ENCODE results near the gene LIPI.

Gene LIPI

DNA sequence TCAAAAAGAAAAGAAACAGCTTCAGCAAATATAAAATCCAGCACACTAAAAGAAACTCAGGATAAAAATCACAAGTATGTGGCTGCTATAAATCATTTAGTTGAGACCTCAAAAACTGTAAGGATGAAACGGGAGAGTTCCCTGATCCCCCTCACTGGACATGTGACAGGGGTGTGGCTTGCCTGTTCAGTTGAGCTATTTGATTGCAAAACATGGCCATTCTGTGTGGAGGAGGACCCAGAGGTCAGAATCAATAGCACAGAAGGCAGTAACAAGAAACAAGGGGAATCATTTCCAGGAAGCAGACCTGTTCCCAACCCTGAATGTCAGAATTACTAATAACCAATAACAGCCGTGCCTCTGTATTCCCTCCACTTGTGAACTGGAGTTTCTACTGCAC, 33.1 kb upstream of the LIPI start:
- no peak for DNase-seq (ENCODE audit: low read depth)
- TF ChIP-seq POLR2A (IDR thresholded peaks at IDR 0.05; ENCODE audit: extremely low read depth, insufficient read length) (no peak), MYC (IDR thresholded peaks at IDR 0.05; ENCODE audit: low read depth, low read length) (no peak)
- TF ChIP-seq, protein P1, sequence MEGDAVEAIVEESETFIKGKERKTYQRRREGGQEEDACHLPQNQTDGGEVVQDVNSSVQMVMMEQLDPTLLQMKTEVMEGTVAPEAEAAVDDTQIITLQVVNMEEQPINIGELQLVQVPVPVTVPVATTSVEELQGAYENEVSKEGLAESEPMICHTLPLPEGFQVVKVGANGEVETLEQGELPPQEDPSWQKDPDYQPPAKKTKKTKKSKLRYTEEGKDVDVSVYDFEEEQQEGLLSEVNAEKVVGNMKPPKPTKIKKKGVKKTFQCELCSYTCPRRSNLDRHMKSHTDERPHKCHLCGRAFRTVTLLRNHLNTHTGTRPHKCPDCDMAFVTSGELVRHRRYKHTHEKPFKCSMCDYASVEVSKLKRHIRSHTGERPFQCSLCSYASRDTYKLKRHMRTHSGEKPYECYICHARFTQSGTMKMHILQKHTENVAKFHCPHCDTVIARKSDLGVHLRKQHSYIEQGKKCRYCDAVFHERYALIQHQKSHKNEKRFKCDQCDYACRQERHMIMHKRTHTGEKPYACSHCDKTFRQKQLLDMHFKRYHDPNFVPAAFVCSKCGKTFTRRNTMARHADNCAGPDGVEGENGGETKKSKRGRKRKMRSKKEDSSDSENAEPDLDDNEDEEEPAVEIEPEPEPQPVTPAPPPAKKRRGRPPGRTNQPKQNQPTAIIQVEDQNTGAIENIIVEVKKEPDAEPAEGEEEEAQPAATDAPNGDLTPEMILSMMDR (IDR thresholded peaks at IDR 0.05; ENCODE audit: low read depth, low read length) = no peak
- TF ChIP-seq, protein P2, sequence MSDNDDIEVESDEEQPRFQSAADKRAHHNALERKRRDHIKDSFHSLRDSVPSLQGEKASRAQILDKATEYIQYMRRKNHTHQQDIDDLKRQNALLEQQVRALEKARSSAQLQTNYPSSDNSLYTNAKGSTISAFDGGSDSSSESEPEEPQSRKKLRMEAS (IDR thresholded peaks at IDR 0.05; ENCODE audit: low read depth, low read length) = no peak

DNA sequence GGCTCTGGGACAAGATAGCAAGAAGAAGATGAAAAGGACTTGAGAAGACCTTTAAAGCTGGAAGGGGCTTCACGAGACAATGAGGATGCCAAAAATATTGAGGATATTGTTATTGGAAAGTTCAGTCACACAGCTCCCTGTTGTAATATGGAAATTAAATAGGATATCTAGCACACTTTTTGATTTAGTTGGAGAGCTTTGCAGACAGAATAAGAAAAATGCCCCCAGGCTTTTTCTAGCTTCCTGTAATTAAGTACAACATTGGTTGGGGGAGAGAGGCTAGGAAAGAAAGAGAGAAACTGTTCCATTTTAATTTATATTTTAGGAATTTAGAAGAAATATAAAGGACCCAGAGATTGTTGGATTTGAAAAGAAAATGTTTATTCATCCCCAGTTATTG, 32.7 kb upstream of the LIPI start:
- no peak overlapping the region for H3K4me3 ChIP-seq (ENCODE audit: low read depth, low read length)
- no peak for DNase-seq (ENCODE audit: low read depth)
- TF ChIP-seq, protein P1 (IDR thresholded peaks at IDR 0.05; ENCODE audit: low read depth, low read length) = no peak
- TF ChIP-seq POLR2A (IDR thresholded peaks at IDR 0.05; ENCODE audit: extremely low read depth, insufficient read length) (no peak), MYC (IDR thresholded peaks at IDR 0.05; ENCODE audit: low read depth, low read length) (no peak)
- TF ChIP-seq, protein P2 (IDR thresholded peaks at IDR 0.05; ENCODE audit: low read depth, low read length) = no peak

More for the DNA sequence above, 33.1 kb upstream of the LIPI start:
- H3K4me3 ChIP-seq (ENCODE audit: low read depth, low read length) = no peak overlapping the region

DNA sequence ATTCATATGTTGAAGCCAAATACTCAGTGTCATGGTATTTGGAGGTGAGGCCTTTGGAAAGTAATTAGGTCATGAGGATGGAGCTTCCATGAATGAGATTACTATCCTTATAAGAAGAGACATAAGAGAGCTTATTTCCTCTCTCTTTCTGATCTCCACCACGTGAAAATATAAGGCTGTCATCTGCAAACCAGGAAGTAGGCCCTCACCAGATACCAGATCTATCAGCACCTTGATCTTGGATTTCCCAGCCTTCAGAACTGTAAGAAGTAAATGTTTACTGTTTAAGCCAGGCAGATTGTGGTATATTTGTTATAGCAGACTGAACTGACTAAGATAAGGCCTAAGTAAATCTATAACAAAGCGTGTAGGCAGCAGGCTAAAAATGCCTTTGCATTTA, 30.5 kb upstream of the LIPI start:
- peak; percentile 40 for DNase-seq (ENCODE audit: low read depth)
- TF ChIP-seq POLR2A (IDR thresholded peaks at IDR 0.05; ENCODE audit: extremely low read depth, insufficient read length) (no peak), MYC (IDR thresholded peaks at IDR 0.05; ENCODE audit: low read depth, low read length) (no peak)
- TF ChIP-seq, protein P2 (IDR thresholded peaks at IDR 0.05; ENCODE audit: low read depth, low read length) = no peak
- TF ChIP-seq, protein P1 (IDR thresholded peaks at IDR 0.05; ENCODE audit: low read depth, low read length) = no peak

DNA sequence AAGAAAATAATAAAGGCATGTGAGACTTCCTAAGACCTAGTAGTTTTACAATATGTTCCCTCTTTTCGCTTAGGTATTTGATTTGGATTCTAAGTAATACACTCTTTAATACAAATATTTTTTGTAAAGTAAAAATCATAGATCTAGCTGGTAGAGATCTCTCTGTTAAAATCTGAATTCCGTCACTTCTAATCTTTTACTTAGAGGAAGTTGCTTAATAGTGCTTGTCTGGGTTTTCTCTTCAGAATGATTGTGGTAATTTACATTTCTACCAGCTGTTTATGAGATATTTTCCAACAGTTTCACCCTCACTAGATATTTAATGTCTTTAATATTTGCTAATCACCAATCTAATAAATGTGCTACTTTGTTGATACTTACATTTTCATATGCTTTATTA, 28.5 kb upstream of the LIPI start:
- TF ChIP-seq, protein P1 (IDR thresholded peaks at IDR 0.05; ENCODE audit: low read depth, low read length) = no peak
- TF ChIP-seq, protein P2 (IDR thresholded peaks at IDR 0.05; ENCODE audit: low read depth, low read length) = no peak
- TF ChIP-seq POLR2A (IDR thresholded peaks at IDR 0.05; ENCODE audit: extremely low read depth, insufficient read length) = no peak
- no peak for TF ChIP-seq MYC (IDR thresholded peaks at IDR 0.05; ENCODE audit: low read depth, low read length)
- peak; percentile 3 for DNase-seq (ENCODE audit: low read depth)
- H3K4me3 ChIP-seq (ENCODE audit: low read depth, low read length) = no peak overlapping the region

More for the DNA sequence above, 30.5 kb upstream of the LIPI start:
- no peak overlapping the region for H3K4me3 ChIP-seq (ENCODE audit: low read depth, low read length)

DNA sequence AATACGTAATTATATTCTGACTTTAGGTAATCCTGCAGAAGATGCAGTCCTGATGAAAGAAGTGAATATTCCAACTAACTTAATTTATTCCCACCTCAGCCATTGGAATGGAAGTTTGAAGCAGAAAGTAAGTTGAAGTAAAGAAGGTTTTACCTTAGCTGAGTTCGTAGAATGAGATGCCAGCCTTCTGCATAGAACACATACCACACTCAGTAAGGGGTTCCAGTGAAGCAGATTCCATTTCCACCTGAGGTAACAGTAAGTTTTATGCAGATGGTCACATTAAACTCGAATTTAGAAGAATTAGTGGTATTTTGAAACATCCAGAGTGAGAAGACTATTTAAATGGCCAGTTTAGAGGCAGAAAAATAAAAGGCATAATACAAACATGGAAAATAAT, 25.4 kb upstream of the LIPI start:
- H3K4me3 ChIP-seq (ENCODE audit: low read depth, low read length) = no peak overlapping the region
- TF ChIP-seq, protein P1 (IDR thresholded peaks at IDR 0.05; ENCODE audit: low read depth, low read length) = no peak
- TF ChIP-seq MYC (IDR thresholded peaks at IDR 0.05; ENCODE audit: low read depth, low read length) = no peak
- TF ChIP-seq, protein P2 (IDR thresholded peaks at IDR 0.05; ENCODE audit: low read depth, low read length) = no peak
- no peak for TF ChIP-seq POLR2A (IDR thresholded peaks at IDR 0.05; ENCODE audit: extremely low read depth, insufficient read length)
- no peak for DNase-seq (ENCODE audit: low read depth)
